GM11168 (cell line): ENCODE results near the gene DACH1.

Experiments used
- in situ Hi-C: fragments of 300-500 bp; cut with MboI; formaldehyde crosslinking; loops from one replicate; pipeline ENCODE4 v1.12.0; 2022; ENCODE audit warnings: low sequenced_read_pairs; ENCODE audit not compliant: unreplicated experiment

DACH1 gene

DNA sequence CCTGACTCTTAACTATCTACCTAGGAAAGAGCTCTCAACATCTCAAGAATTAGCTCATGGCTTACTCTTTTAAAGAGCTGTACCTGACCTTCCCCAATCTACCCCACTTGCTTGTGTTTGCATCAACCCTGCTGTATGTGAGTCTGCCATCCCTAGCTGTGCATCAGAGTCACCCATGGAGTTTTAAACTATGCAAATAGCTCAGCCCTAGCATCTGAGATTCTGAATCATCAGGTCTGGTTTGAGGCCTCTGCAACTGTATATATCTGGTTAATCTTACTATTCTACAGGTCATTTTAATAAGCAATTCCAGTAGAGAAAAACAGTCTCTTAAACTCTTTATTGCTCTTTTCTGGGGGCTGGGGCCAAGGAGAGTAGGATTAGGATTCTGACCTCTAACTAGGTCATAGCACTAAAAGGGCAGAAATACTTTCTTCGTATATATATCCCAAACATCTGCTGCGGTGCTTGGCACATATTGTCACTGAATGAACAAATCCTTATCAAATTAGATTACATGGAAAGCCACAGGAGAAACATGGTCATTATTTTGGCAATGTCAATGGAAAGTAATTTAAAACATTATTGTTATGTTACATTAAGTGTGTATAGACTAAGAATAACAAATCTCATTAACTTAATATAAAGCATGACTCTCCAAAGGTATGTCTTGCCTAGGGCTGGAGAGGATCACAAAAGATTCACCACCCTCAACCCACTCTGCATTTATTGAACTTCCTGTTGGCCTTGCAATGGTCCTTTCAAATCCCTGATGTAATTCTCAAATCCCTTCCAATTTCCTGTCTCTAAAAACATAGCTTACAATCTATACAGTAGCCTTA lies 232.2 kb downstream of the DACH1 start:
- in situ Hi-C loops, result no loop called here

DNA sequence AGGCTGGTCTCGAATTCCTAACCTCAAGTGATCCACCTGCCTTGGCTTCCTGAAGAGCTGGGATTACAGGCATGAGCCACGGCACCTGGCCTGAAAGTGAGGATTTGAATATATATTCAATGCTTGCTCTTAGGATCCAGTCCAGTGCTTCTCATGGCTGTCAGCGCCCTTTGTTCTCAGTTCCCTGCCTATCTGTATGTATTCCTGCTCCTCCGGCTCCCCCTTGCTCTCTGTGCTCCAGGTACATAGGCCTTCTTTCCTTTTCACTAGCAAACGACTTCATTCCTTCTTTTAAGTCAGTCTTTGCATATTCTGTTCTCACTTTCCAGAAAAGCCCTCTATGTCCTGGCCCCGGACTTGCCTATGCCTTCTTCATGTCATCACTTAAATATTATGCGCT lies 232.8 kb downstream of the DACH1 start:
- in situ Hi-C loops, result no loop called here

DNA sequence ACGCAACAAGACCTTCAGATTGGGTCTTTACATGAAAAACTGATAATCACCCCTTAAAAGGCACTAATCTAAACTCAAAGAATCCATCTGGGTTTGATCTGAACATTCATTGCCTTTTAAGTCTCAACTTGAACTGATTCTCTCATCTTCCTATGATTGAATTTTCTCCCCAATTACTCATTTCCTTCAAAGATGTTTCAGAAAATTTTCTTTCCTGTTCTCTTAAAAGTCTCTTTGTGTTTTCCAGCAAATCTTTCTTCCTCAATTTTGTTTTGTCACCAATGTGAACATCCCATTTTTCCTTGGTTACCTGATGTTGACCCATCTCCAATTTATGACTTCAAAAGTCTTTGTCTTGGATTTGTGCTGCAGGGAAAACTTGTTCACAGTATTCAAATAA lies 234.3 kb downstream of the DACH1 start:
- in situ Hi-C loops, result no loop called here

DNA sequence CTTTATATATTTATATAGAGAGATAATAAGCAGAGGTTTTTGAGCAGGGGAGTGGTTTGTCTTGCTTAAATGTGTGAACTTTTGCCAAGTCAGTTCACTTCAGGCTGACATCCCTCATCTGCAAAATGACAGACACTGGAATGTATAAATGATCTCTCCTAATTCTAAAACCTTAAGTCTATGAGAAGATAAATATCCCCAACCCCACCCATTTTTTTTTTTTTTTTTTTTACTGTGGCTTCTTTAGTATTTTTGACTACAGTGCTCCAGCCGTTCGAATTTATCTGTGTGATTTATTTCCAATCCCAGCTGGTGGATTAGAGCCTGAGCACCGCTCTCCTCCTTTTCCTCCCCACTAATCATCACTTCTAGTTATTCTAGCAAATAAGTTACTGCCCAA lies 234.8 kb downstream of the DACH1 start:
- in situ Hi-C loops, result no loop called here

DNA sequence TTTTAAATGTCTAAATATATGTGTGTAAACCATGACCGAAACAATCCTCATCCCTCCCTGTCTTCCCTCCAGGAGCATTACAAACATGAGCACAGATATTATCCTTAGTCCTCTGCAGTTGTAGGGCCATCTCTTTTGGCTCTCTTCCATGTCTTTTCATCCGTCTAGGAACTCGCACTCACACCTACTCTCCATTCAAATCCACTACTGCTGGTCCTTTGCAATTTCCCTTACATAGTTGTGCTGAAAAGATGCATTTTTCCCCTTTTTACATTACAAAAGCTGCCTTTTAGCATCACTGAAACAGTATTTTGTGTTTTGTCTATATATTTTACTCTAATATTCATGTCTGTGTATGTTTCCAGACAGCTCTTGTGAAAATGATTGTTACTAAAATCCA lies 237.8 kb downstream of the DACH1 start:
- in situ Hi-C loops, result no loop called here

DNA sequence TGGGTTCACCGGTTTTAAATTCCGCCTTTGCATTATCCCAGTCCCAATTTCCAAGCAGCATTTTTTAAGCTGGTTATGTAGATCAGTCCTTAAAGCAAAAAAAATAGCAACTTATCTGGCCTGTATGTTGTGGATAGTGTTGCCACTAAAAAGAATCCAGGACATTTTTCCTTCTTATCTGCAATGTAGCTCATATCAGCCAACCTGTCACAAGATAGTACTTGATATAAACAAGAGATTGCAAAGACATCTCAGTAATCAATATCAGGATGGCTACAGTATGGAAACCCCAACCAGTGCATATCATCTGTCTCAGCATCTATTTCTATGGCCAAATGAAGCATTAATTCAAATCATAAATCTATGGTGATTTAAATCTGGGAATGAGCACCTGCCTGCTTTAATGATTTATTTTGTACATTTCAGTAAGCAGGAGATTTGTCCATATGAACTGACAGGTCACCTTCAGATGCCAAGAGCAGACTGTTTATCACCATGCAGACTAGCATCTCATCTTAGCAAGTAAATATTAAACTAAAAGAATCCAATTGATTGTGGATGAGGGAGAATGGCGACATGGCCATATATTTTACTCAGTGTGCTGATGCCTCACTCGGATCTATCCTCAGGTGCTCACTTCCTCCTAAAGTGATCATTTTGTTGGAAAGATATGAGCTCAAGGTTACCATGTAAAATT lies 240.4 kb downstream of the DACH1 start:
- in situ Hi-C loops, result no loop called here

DNA sequence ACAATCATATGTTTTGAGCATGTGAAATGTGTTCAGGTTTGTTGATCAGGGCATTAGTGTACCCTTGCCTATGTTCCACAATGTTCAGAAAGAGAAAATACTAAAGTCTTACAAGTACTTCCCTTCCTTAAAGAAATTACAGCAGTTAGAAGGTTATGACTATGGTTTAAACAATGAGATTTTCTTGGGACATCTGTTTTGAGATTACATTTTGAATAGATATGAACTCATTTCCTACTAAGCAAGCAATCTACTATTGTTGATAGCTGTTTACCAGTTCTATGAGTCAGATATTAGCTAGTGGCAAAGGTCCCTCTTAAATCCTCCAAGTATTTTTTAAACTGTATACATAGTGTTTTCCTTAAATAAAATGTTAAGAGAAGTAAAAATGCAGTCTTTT lies 241.3 kb downstream of the DACH1 start:
- in situ Hi-C loops, result no loop called here

DNA sequence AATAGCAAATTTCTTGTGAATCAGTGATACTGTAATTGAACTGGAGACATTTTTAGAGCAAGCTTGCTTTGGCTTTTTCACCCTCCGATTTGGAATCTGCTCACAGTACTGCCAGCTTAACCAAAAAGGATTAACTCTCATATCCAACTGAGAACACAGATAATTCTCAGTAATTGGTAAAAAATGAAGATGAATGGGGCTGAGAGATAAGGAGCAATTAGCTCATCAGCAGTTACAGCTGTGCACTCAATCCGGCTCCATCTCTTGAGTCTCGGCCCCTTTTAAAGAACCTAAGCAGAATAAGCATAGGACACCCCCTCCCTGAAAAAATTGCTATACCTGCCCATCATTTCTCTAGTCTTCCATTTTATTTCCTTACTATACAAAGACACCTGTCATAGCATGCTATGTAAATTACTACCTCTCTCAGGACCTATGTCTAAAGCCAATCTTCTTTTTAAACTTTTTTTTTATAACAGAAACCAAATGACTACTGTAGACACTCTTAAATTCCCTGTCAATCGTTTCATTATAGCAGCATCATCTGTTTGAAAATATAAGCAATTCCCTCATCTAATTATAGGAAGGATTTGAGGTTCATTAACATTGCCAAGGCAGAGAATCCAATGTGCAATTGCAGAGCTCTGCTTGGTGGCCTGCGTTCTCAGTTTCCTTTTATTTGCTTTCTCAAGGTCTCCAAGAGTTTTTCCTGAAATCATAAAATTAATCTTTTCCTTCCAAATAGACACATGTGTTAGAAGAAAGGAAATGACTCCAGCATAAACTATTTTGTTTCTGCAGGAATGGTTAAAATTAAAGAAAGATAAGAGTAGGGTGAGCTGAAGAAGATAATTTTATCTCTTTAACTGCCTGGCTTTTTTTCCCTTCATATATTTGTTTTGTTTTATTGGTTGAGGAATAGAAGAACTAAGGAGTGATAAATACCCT lies 242.1 kb downstream of the DACH1 start:
- in situ Hi-C loops, result no loop called here

DNA sequence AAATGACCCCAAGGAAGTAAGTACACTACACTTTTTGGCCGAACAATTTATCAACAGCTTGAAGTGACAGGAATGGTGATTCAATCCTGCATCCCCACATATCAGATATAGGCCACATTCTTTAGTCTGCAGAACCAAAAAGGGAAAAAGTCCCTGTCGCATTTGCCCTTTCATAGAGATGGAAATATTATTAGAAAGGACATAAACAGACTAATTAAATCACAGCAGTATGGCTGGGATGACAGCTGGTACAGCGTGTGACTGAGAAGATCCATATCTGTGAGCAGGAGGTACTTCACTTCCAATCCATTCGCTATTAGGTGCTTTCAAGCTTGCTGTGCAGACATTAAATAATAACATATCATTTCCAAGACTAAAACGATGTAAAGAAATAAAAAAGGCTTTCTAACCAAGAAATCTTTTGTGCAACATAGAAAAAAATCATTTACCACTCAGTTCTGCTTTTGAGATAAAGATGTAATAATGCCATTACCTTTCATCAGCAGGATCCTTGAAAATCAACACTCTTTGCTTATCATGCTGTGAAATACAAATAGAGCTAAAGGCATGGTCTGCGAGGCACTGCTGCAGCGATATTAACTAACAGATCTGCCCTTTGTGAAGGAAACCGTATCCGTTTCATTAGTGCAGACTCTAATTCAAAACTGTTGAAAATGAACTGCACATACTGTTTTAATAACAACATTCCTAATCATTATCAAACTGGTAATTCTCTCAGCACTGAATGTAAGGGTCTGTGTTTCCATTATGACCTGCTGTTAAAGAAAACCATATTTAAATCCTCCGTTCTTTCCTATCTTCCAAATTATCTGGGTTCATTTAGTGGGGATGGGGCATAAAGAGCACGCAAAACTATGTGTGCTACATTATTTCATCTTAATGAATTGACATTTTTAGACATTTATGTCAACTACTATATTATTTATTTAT lies 245.6 kb downstream of the DACH1 start:
- in situ Hi-C loops, result no loop called here

DNA sequence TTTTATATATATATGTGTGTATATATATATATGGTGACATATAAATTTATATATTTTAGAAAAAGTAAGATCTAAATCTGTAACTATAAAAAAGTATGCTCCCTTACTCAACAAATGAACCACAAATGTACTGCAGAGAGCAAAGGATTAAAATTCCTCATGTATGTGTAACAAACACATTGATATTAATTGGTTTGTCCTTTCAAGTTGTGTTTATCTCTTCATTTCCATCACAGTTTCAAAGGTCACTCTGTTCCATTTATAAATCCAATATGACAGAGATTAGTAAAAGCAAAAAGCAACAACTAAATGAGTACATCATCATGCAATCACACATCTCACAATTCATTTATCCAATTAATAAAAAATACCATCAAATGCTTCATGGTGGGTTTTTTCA lies 247.9 kb downstream of the DACH1 start:
- in situ Hi-C loops, result no loop called here

DNA sequence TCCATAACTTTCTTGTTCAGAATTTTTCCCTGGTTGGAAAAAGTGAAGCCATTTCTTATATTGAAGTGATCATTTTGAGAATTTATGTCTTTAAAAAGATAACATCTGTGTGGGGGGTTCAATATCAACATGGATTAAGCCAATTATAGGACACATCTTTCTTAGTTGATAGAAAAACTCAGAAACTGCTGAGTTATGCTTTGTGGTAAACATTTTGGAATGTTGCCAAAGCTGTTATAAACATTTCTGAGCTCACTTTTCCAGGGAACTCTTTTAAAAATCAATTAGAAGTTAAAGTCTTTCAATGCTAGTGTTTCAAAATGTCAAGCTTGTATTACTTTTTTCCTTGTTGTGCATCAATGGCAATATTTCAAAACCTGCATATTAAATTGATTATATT lies 248.8 kb downstream of the DACH1 start:
- in situ Hi-C loops, result no loop called here

DNA sequence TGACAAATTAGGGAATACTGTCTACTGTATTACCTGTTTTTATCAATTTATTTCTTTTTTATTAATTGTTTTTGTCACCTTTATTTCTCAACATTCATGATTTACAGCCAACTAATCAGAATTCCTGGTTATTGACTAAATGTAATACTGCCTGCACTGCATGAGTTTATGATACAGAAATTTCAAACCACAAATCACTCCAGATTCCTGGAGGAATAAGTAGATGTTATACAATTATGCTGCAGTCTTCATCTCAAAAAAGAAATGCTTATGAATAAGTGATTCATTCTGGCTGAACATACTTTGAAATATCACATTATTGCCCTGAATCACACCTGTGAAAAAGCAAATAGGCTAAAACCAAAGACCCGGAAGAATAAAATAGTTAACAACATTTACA lies 249.7 kb downstream of the DACH1 start:
- in situ Hi-C loops, result no loop called here

DNA sequence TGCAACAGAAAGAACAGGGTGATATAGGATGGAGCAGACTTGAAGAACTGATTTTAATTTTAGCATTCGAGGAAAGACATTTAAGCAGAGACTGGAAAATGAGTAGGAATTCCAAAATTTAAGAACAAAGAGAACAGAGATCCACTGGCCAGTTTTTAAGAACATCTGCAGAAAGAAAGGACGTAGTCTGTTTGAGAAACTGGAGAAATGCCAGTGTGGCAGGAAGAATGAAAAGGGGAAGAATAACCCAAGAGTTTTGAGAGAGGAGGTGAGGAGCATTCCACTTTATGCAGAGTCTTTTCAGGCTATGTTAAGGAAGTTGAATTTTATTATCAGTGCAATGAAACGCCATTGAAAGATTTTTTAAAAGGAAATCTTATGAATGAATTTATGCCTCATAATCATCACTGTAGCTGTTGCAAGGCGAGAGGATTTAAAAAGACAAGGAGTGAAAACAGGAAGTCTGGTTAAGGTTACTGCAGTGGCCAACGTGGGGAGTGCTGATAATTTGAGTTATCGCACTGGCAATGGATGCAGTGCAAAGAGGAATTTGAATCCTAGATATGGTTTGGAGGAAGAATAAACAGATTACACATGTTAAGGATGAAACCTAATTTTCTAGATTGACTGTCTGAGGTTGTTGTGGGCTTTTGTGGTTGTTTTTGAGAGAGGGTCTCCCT lies 253.8 kb downstream of the DACH1 start:
- in situ Hi-C loops, result no loop called here

DNA sequence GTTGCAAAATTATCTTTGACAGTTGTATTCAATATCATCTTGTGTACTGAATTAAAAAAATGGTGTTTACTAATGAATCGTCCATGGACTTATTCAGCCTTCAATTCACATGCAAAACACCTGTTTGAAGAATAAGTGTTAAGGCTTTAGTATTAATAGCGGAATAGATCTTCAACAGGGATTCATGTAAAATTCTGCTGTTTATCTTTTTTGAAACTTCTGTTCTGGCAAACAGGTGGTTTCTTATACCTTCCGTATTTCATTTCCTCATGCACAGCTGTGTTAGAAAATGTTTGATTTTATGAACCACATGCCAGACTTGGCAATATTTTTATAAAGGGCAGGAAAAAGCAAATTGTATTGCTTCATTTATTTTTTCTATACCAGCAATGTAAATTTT lies 255.7 kb downstream of the DACH1 start:
- in situ Hi-C loops, result no loop called here

DNA sequence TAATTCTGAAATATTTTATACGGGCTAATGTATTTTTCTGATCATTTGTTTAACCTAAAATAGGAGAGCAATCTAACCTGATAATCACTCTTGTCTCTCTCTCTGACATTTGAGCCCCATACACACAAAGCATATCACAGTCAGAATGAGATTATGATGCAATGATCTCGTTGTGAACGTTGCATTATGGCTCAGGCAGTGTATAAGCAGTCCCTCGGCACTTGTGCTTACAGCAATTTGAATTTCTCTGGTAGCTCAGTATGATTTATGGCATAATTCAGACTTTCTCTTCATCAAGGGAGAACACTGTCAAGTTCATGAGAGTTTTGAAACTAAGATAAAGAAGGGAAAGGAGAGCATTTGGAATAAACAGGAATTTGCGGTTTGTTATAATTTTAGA lies 256.1 kb downstream of the DACH1 start:
- in situ Hi-C loops, result no loop called here

DNA sequence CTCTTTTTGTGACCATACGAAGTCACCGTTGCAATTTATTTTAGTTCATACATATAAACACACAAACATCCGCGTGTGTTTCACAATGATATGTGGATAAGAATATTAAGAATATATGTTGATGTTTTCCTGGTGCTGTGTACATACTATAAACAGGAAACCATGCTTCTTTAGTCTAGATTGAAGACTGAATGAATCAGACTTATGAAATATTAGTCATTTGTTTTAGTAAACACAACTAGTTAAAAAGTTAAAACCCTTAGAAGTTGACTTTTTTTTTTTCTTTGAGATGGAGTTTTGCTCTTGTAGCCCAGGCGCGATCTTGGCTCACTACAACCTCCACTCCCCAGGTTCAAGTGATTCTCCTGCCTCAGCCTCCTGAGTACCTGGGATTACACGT lies 257.7 kb downstream of the DACH1 start:
- in situ Hi-C loops, result no loop called here

DNA sequence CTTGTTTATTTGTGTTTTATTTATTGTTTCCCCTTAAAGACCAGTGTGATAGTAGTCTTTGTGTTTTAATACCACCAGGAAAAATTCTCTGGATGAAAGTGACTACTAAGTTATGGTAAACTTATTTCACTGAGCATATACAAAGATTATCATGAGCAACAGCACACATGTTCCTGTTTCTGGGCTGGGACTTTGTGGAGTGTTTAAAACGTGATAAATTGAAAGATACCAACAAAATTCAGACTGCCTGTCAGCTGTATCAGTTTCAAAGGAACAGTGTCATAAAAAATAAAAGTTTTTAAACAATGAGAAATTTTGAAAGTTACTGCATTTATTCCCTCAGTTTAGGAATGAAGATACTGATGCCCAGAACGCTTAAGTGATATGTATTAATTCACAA lies 259.4 kb downstream of the DACH1 start:
- in situ Hi-C loops, result no loop called here

DNA sequence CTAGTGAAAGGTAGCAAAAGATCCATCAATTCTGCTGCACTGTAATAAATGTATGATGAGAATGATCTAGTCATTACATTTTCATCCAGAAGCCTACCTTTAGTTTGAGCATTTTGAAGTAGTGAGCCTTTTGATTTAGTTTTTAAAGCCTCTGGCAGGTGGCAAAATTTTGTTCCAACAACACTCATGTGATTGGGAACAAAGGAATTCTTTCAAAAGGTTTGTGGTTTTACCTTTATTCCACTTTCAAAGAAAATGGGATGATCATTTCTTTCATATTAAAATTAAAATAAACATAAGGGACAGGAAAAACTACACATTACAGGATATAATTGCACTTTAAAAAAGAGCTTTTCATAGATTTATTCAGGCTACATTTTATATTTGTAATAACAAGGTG lies 260.2 kb downstream of the DACH1 start:
- in situ Hi-C loops, result no loop called here

DNA sequence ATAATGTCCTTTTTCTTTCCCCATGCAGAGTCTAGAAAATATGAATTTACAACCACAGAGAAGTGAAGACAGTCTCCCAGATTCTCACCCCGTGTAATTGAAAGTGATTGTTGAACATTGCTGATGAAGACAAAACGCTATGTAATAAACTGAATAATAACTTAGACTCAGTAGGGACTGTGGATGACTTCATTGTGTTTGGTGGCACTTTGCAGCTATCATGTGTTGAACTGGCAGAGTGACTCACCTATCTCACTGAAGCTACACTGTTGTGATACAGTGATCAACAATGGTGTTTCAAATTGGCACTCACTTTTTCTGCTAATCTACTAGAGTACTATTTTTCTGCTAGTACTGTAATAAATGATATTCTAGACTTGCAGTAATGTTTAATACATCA lies 261.3 kb downstream of the DACH1 start:
- in situ Hi-C loops, result no loop called here
